Tibial artery (tissue), 4 donors: Measurements from ENCODE around the gene SLC1A4.
"Not testable (repeated sequence)": the region's sequence is repeated elsewhere in the genome, so short reads cannot be mapped to it uniquely, and the experiment has no call there.

Source experiments
- DNase-seq, 2 donors: peaks; one replicate each; pipeline ENCODE4 v3.0.0-alpha.2; 2019
- H3K27ac ChIP-seq, 2 donors: fragments of 200-600 bp; sonication (generic) in 1 of 2; 1 replicate in 1 of 2; 2 replicates in 1 of 2; pipeline ENCODE4 v1.5.1; 2018 to 2019; ENCODE audit warnings: mild to moderate bottlenecking in 1 of 2
- H3K27me3 ChIP-seq, 2 donors: fragments of 200-600 bp; sonication (generic) in 1 of 2; one replicate each; pipeline versions ENCODE4 v1.5.1 to v1.6.0; 2016 to 2019
- H3K36me3 ChIP-seq, 3 donors: fragments of 200-600 bp; sonication (generic) in 2 of 3; one replicate each; pipeline ENCODE4 v1.5.1; 2016 to 2019; ENCODE audit warnings: mild to moderate bottlenecking in 2 of 3
- H3K4me1 ChIP-seq, 4 donors: fragments of 200-600 bp; sonication (generic) in 2 of 4; 1 replicate in 3 of 4; 2 replicates in 1 of 4; pipeline ENCODE4 v1.5.1; 2016 to 2019
- H3K4me3 ChIP-seq, 2 donors: fragments of 200-600 bp; sonication (generic) in 1 of 2; 1 replicate in 1 of 2; 2 replicates in 1 of 2; pipeline ENCODE4 v1.5.1; 2018 to 2019; ENCODE audit warnings: mild to moderate bottlenecking in 2 of 2
- H3K9me3 ChIP-seq, 3 donors: fragments of 200-600 bp; sonication (generic) in 1 of 3; one replicate each; pipeline ENCODE4 v1.5.1; 2016 to 2019
- intact Hi-C: fragments of 100-400 bp; cut with DNase I; formaldehyde crosslinking; loops from one replicate; pipeline ENCODE4 v1.15.0; 2023; ENCODE audit warnings: low total_unique reads
- TF ChIP-seq, protein P1 (sequence below), 2 experiments: fragments of 200-600 bp in 1 of 2; fragments of 450-650 bp in 1 of 2; IDR thresholded peaks; one replicate each; pipeline ENCODE4 v1.5.1; 2017 to 2019; ENCODE audit warnings: antibody characterized with exemption in 2 of 2, mild to moderate bottlenecking in 1 of 2, moderate library complexity in 1 of 2

SLC1A4 gene

DNA sequence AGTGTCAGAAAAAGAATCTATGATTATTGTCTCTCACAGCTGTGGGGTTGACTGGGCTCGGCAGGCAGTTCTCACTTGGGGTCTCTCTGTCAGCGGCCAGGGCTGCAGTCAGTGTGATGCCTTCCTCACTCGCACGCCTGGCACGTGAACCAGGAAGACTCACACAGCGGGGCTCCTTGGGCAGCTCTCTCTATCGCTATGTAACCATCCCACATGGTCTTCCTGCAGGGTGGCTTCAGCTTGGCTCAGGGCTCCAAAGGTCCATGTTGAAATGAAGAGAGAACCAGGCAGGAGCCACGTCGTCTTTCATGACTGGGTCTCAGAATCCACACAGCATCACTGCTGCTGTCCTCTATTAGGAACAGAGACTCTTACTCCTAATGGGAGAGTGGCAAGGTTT is 30.6 kb upstream of the SLC1A4 start:
- TF ChIP-seq, protein P1, sequence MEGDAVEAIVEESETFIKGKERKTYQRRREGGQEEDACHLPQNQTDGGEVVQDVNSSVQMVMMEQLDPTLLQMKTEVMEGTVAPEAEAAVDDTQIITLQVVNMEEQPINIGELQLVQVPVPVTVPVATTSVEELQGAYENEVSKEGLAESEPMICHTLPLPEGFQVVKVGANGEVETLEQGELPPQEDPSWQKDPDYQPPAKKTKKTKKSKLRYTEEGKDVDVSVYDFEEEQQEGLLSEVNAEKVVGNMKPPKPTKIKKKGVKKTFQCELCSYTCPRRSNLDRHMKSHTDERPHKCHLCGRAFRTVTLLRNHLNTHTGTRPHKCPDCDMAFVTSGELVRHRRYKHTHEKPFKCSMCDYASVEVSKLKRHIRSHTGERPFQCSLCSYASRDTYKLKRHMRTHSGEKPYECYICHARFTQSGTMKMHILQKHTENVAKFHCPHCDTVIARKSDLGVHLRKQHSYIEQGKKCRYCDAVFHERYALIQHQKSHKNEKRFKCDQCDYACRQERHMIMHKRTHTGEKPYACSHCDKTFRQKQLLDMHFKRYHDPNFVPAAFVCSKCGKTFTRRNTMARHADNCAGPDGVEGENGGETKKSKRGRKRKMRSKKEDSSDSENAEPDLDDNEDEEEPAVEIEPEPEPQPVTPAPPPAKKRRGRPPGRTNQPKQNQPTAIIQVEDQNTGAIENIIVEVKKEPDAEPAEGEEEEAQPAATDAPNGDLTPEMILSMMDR (IDR thresholded peaks at IDR 0.05): no peak
- Histone ChIP-seq H3K27me3 (no peaks in the 10 kb centered on the region), H3K36me3 (no peaks in the 10 kb centered on the region), H3K4me3 (no peak overlapping the region), H3K9me3 (no peaks in the 10 kb centered on the region), H3K4me1 (no peaks in the 10 kb centered on the region), H3K27ac (no peak overlapping the region)
- intact Hi-C loops: no loop called here
- DNase-seq: no peak

DNA sequence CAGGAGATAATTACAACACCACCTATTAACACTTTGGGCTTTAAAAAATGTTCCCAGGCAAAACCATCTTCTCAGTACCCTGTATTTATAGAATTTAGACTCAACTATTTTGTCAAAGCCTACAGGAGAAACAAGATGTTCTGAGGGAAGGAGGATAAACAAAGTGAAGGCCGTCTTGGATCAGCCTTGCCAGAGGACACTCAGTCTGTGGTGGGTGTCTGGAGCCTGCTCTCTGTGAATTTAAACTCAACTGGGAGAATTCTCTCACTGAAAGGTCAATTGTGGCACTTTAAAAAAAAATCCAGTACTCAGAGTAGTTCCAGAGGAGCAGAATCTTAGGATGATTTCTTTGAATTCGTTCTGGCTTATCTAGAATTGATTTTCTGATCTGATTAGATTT is 28.4 kb upstream of the SLC1A4 start:
- H3K27ac ChIP-seq: no peak overlapping the region
- H3K27me3 ChIP-seq: no peaks in the 10 kb centered on the region
- H3K9me3 ChIP-seq: no peaks in the 10 kb centered on the region
- no peak for DNase-seq
- intact Hi-C loops: no loop called here
- H3K36me3 ChIP-seq: no peaks in the 10 kb centered on the region
- no peaks in the 10 kb centered on the region for H3K4me1 ChIP-seq
- TF ChIP-seq, protein P1 (IDR thresholded peaks at IDR 0.05): no peak
- H3K4me3 ChIP-seq: no peak overlapping the region

DNA sequence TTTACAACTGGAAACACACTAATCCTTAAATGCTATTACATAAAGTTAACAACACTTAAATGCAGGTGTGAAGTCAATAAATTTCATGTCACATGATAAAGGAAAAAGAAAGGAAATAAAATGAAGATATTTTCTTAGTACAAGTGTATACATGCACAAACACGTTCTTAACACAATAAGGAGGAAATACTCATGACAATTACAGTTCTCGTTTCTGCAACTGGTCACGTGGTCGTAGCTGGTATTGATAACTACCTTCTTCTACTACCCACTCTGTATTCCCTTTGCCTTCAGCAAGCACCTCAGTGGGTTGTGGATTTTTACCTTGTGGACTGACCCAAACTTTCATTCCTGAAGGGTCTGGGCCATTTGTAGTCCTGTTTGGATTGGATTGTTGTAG is 26.1 kb upstream of the SLC1A4 start:
- H3K9me3 ChIP-seq, DNase-seq, intact Hi-C loops, H3K27ac ChIP-seq, H3K36me3 ChIP-seq, H3K4me3 ChIP-seq, H3K27me3 ChIP-seq, H3K4me1 ChIP-seq: not testable (repeated sequence)

DNA sequence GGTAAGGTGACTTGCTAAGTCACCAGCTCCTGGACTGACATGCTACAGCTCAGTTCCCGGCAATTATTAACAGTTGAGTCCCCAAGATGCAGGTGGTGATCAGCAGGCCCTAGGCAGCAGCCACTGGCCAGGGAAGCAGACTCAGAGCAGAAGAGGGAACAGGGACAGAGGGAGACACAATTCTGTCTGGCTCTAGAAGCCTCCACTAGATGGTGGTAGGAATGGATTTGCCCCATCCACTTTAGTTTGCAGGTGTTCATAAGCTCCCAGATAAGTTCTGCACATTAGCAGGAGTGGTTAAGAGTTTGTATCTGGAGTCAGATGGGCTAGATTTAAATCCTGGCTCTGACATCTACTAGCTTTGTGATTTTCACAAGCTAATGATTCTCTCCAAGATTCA is 25.5 kb upstream of the SLC1A4 start:
- H3K9me3 ChIP-seq: no peaks in the 10 kb centered on the region
- H3K4me3 ChIP-seq: no peak overlapping the region
- H3K4me1 ChIP-seq: no peaks in the 10 kb centered on the region
- TF ChIP-seq, protein P1 (IDR thresholded peaks at IDR 0.05): no peak
- intact Hi-C loops: no loop called here
- H3K27ac ChIP-seq: no peak overlapping the region
- no peaks in the 10 kb centered on the region for H3K36me3 ChIP-seq
- DNase-seq: no peak
- H3K27me3 ChIP-seq: no peaks in the 10 kb centered on the region

DNA sequence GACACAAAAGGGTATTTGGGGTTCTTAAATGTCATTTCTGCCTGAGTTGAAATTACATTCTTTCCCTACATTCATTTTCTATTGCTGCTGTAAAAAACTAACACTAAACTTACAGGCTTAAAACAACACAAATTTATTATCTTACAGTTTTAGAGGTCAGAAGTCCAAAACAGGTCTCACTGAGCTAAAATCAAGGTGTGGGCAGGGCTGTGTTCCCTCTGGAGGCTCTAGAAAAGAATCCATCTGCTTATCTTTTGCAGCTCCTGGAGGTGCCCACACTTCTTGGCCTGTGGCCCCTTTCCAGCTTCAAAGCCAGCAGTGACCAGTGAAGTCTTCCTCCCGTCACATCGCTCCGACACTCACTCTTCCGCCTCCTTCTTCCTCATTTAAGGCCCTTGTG is 23.2 kb upstream of the SLC1A4 start:
- Histone ChIP-seq H3K9me3 (no peaks in the 10 kb centered on the region), H3K27me3 (no peaks in the 10 kb centered on the region), H3K36me3 (no peaks in the 10 kb centered on the region), H3K4me3 (no peak overlapping the region), H3K27ac (no peak overlapping the region), H3K4me1 (no peaks in the 10 kb centered on the region)
- no peak for DNase-seq
- TF ChIP-seq, protein P1 (IDR thresholded peaks at IDR 0.05): no peak
- intact Hi-C loops: no loop called here

DNA sequence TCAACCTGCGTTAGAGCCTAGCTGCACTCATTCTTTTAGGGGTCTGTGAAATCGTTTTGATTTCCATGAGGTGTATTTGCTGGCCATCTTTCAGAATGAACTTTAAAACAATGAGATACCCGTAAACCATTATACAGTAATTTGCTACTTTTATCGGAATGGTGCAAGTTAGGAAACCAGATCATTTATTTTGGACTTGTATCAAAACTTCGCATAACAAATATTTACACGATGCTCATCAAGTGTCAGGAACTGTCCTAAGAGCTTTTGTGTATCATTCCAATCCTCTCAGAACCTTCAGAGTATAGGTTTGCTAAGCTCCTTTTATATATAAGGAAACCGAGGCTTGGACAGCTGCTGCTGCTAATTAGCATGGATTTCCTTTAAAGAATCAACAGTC is 22.4 kb upstream of the SLC1A4 start:
- TF ChIP-seq, protein P1 (IDR thresholded peaks at IDR 0.05): no peak
- no peaks in the 10 kb centered on the region for H3K36me3 ChIP-seq

More for the DNA sequence above, 22.4 kb upstream of the SLC1A4 start:
- Histone ChIP-seq H3K4me1 (no peaks in the 10 kb centered on the region), H3K27ac (no peak overlapping the region), H3K4me3 (no peak overlapping the region), H3K9me3 (no peaks in the 10 kb centered on the region), H3K27me3 (no peaks in the 10 kb centered on the region)
- no peak for DNase-seq
- intact Hi-C loops: no loop called here
